NCI-H510A (cell line): Measurements from ENCODE around the gene CEP170.
"Not testable (repeated sequence)": the region's sequence is repeated elsewhere in the genome, so short reads cannot be mapped to it uniquely, and the experiment has no call there.

ENCODE experiments used
- DNase-seq: peaks from one replicate; lab custom pipeline; 2025; lab: John Stamatoyannopoulos, UW

CEP170 gene

GRCh38 chr1:243233908-243234307 is 21.2 kb downstream of the CEP170 start:
- no peak for DNase-seq

DNA sequence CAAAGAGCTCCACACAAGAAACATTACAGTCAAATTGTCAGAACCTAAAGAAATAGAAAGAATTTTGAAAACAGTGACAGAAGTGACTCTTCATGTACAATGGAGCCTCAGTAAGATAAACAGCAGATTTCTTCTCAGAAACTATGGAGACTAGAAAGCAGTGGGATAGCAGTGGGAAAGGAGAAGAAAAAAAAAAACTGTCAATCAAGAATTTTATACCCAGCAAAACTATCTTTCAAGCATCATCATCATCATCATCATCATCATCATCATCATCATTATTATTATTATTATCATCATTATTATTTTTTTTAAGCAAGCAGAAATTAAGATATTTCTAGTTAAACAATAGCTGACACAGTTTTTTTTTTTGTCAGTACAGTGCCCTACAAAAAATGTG is 24.2 kb downstream of the CEP170 start:
- no peak for DNase-seq

DNA sequence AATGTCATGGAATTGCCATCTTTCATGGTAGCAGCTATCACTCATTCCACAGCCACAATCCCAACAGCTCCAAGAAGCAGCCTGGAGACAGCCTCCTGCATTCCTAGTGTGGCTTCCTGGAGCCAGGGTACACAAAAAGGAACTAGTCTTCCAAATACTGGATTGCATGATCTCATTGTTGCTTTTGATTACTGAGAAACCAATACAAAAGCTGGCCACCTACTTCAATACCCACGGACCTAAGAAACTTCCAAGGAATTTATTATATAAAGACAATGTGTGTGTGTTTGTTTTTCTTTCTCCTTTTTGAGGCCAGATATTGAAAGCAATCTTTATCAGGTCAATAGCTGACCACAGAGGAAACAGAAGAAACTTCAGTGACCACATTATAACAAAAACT is 25.6 kb downstream of the CEP170 start:
- DNase-seq = no peak

GRCh38 chr1:243227622-243228021 is 27.5 kb downstream of the CEP170 start:
- no peak for DNase-seq

DNA sequence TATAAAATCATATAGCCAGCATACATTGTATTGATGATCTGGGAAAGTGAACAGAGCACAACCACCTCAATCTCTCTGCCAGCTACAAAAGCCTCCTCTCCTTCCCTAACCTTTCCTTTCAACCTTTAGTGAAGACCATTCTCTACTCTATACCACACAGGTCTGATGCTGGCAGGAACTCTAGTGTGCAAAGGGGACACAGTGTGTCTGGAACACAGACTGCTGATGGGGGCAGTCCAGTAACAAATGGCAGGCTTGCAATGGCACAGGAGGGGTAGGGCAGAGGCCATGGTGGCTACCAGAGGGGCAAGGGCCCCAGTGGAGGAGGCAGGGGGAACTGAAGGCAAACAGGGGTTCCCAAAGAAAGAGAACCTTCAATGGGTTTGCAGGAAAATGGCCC is 37.0 kb downstream of the CEP170 start:
- no peak for DNase-seq

- no peak for DNase-seq
Measured at GRCh38 chr1:243217349-243217748, 37.7 kb downstream of the CEP170 start.

GRCh38 chr1:243216741-243217140 is 38.3 kb downstream of the CEP170 start:
- DNase-seq = no peak

GRCh38 chr1:243215276-243215875 is 39.7 kb downstream of the CEP170 start:
- not testable (repeated sequence) for DNase-seq

DNA sequence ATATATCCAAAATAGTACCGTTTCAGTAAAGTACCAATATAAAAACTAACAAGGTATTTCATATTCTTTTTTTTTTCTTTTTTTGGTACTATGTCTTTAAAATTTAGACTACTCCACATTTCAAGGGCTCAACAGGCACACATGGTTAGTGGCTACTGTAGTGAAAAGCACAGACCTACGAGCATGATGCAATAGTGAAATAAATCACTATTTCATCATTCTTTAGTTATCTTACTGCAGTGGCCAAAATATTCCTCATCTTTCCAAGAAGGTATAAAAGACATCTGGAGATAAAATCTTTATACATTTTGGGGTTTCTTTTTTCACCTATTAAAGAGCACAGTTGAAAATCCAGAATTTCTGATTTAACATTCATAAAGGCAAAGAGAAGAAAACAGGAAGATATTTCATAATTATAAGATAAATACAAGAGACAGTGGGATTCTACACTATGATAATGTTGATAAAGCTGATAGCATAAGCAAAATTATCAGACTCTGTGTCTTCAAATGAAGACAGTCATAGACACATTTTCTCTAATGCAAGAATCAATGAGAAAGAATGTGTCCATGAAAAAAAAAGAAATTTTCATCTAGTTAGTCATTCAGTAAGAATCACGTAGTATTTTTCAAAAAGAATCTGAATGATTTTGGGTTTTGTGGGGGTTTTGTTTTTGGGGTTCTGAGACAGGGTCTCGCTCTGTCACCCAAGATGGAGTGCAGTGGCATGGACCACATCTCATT is 41.9 kb downstream of the CEP170 start:
- DNase-seq = no peak

GRCh38 chr1:243211984-243212383 is 43.1 kb downstream of the CEP170 start:
- not testable (repeated sequence) for DNase-seq

DNA sequence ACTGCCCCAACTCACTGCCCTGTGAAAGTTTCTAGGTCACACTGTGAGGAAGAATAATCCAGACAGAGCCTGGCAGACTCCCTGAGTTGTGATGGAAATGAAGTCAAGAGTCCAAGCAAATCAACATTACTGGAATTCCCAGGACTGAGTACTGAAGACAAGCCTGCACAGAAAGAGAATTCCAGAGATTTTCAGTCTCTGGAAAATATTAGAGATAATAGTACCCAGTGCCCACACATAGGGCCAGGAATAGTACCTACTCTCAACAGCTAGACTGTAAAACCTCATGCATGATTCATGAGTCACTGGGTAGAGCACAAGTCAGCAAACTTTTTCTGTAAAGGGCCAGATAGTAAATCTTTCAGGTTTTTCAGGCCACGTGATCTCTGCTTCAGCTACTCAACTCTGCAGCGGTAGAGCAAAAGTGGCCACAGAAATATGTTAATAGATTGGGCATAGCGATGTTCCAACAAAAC is 50.0 kb downstream of the CEP170 start:
- not testable (repeated sequence) for DNase-seq

GRCh38 chr1:243204336-243204735 is 50.7 kb downstream of the CEP170 start:
- not testable (repeated sequence) for DNase-seq

GRCh38 chr1:243203196-243203595 is 51.9 kb downstream of the CEP170 start:
- DNase-seq = not testable (repeated sequence)

DNA sequence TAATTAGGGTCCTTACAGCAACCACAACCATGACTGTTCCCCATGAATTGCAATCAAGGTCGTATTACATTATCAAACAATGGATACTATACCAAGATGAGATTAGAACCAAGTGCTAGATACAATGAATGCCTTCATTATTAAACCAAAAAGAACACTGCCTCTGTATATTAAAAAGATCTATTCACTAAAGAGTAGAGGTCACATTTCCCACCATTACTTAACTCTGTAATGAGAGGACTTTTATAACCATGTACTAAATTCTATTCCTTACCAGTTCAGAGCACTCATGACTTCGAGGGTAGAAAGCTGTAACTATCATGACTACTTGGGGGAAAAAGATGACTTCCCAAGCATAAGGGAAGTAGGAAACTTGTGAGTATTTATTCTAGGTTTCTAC is 53.8 kb downstream of the CEP170 start:
- not testable (repeated sequence) for DNase-seq

DNA sequence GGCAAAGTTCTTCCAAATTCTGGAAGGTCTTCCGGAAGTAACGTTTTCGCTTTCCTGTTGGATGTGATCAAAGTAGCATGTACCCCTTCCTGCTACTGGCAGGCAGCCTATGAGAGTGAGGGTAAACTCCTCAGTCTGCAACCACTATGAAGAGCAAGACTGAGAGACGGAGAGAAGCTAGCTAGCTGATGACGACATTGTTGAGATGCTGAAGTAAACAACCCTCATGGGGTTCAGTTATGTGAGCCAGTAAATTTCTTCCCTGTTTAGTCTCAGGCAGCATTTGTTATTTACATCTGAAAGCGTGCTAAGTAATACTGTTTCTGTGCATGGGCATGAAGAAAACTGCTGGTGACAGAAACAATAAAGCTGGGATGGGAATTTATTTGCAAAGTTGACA is 57.6 kb downstream of the CEP170 start:
- not testable (repeated sequence) for DNase-seq

DNA sequence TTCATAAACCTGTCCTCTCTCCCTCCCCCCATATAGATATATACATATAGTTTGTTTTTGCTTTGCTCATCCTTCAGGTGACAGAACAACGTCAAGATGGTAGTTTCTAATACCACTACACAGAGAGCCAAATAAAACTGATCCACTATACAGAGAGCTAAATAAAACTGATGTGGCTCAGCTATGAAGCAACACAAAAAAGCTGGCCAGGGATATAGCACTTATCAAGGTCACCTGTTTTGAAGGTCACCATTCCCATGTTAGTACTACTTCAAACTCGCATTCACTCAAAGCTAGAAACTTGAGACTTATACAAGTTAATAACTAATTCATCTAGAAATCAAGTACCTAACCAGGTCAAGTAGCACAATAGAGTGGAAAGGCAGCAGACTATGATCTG is 61.8 kb downstream of the CEP170 start:
- DNase-seq = not testable (repeated sequence)

- DNase-seq = not testable (repeated sequence)
Measured at GRCh38 chr1:243186201-243186995, 68.7 kb downstream of the CEP170 start.

DNA sequence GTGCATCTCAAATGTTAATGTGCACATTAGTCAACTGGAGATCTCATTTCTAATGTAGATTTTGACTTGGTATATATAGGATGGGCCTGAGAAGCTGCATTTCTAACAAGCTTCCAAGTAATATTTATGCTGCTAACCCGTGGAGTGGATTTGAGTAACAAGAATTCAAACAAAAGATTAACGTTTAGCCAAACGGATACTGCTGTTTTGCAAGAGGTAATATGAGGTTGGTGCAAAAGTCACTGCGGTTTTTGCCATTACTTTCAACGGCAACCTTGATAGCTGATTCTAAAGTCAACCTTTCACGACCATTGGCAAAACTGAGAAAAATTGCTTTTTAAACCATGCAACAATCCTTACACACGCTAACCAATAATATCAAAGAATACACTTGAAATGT is 70.3 kb downstream of the CEP170 start:
- not testable (repeated sequence) for DNase-seq

DNA sequence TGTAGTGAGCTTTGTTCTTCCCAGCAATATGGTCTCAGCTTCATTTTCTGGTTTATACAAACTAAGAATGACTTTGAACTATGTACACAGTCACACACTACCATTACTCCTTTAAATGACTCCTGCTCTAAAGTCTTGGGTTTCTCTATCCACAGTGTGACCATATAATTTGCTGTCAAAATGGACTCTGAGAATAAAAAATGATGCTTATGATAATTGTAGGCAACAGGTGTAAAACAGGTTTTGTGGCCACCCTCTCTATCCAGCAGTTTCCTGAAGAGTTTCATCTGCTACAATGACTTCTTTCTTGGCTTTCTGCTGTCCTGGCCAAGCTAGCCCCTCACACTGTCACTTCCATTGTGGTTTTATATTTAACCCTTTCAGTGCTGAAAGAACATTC is 71.4 kb downstream of the CEP170 start:
- not testable (repeated sequence) for DNase-seq

GRCh38 chr1:243183176-243183575 is 71.9 kb downstream of the CEP170 start:
- not testable (repeated sequence) for DNase-seq

DNA sequence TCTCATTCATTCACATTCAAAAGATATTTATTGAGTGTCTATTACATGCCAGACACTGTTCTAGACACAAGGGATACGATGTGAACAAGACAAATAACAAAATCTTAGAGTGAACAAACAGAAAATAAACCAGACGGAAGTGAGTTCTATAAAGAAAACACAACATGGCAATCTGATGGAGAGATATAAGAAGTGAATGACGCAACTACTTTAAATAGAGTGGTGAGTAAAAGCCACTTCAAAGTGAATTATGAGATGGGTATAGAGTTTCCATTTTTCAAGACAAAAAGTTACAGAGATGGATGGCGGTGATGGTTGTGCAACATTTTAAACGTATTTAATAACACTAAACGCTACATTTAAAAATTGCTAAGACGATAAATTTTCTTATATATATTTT is 75.4 kb downstream of the CEP170 start:
- no peak for DNase-seq

GRCh38 chr1:243177792-243178191 is 77.3 kb downstream of the CEP170 start:
- DNase-seq = not testable (repeated sequence)
